GM20000 (cell line): ENCODE measurements around the gene CDC5L.

Source experiments
- DNase-seq: peaks from one replicate; pipeline ENCODE4 v3.0.0; 2012; ENCODE audit warnings: low spot score
- TF ChIP-seq, protein P1 (sequence below): IDR thresholded peaks from 2 replicates; pipeline ENCODE4 v1.5.1; 2012; ENCODE audit warnings: mild to moderate bottlenecking, control low read depth; ENCODE audit errors: extremely low read depth, missing control alignments

CDC5L gene

DNA sequence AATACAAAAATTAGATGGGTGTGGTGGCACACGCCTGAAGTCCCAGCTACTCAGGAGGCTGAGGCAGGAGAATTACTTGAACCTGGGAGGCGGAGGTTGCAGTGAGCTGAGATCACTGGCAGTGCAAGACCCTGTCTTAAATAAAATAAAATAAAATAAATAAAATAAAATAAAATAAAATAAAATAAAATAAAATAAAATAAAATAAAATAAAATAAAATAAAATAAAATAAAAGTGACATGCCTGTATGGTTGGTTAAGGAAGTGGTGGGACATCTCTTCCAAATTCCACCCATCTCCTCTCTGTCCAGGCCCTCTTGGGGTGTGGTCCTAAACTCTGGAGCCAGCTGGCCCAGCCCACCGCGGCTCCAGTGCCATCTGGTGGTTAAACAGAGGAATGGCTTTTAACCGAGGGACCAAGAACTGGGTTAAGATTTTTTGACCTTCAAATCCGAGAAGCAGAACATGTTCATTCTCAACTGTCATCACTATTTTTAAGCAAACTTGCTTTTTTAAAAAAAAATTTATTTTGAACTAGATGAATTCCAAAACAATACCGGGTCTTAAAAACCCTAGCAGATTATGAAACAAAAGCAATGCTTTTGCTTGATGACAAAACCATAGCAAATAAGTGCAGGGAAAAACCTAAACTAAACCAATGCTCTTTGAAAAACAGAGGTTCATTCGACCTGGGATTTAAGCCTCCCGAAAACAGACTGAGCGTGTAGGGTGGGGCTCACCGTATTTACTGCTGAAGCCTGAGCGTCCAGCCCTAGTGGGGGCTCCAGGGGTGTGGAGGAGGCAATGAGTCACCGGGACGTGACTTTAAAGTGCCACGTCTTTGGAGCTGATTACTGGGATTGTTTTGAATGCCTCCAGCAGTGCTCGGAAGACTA is 68.8 kb downstream of the CDC5L start:
- peak; percentile 71 for DNase-seq
- TF ChIP-seq, protein P1, sequence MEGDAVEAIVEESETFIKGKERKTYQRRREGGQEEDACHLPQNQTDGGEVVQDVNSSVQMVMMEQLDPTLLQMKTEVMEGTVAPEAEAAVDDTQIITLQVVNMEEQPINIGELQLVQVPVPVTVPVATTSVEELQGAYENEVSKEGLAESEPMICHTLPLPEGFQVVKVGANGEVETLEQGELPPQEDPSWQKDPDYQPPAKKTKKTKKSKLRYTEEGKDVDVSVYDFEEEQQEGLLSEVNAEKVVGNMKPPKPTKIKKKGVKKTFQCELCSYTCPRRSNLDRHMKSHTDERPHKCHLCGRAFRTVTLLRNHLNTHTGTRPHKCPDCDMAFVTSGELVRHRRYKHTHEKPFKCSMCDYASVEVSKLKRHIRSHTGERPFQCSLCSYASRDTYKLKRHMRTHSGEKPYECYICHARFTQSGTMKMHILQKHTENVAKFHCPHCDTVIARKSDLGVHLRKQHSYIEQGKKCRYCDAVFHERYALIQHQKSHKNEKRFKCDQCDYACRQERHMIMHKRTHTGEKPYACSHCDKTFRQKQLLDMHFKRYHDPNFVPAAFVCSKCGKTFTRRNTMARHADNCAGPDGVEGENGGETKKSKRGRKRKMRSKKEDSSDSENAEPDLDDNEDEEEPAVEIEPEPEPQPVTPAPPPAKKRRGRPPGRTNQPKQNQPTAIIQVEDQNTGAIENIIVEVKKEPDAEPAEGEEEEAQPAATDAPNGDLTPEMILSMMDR, result peak; percentile 70

DNA sequence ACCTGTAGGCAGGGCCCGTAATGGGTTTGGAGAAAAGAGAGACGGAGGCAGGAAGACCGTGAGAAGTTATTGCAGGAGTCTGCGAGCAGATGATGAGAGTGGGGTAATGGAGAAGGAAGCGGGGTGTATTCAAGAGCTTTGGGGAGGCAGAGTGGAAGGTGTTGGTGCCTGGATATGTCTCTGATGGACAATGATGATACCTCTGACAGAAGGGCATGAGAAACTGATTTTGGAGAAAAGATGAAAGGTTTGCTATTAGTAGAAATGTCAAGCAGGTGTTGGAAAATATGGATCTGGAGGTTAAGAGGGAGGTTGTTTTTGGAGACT is 69.4 kb downstream of the CDC5L start:
- no peak for DNase-seq
- TF ChIP-seq, protein P1, result no peak

DNA sequence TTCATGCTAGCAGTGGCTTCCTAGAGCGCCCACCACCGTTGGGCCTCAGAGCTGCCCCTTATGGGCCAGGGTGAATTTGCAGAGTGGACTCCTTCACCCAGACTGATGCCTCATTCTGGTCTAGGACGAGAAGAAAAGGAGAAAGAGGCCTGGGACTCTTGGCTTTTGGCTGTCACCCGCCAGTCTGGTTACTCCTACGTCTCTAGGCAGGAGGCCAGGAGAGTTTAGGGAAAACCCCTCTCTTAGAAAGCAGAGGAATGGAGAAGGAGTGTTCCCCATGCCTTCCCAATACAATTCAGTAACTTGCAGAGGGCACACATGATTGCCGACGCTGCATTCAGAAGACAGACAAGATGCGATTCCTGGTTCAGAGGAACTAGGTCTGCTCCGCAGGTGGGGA is 70.1 kb downstream of the CDC5L start:
- no peak for DNase-seq
- TF ChIP-seq, protein P1, result no peak

DNA sequence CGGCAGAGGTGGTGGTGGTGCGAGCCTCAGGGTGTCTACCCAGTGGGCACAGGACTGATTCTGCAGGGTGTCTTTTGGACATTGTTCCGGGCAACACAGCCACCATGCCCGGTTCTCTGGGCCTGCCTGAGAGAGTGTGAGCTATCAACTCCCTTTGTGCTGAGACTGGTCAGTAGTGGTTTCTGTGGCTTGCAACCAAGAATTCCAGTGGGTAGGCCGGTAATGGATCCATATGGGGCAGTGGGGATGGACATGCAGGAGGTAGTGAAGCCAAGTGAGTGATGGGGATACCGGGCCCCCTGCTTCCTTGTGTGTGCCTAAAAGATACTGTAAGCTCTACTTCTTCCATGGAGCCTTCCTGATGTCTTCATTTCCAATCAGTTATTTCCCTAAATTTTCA is 71.0 kb downstream of the CDC5L start:
- TF ChIP-seq, protein P1, result no peak
- no peak for DNase-seq

DNA sequence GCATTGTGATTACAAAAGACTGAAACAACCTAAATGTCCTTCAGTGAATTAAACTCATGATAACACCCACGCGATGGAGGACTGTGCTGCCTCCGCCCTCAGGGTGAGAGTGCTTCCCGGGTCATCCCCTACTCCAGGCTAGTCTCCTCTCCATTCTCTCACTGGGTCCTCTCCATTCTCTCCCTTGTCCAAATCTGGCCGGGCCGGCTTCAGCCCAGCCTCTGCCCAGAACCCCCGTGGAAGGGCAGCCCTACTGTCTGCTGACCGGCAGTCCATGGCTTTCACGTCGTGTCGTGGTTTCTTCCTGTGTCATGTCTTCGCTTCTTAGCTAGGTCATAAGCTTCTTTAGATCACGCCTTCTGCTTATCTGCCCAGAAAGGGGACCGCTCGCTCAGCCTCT is 74.8 kb downstream of the CDC5L start:
- DNase-seq, result no peak
- TF ChIP-seq, protein P1, result no peak

DNA sequence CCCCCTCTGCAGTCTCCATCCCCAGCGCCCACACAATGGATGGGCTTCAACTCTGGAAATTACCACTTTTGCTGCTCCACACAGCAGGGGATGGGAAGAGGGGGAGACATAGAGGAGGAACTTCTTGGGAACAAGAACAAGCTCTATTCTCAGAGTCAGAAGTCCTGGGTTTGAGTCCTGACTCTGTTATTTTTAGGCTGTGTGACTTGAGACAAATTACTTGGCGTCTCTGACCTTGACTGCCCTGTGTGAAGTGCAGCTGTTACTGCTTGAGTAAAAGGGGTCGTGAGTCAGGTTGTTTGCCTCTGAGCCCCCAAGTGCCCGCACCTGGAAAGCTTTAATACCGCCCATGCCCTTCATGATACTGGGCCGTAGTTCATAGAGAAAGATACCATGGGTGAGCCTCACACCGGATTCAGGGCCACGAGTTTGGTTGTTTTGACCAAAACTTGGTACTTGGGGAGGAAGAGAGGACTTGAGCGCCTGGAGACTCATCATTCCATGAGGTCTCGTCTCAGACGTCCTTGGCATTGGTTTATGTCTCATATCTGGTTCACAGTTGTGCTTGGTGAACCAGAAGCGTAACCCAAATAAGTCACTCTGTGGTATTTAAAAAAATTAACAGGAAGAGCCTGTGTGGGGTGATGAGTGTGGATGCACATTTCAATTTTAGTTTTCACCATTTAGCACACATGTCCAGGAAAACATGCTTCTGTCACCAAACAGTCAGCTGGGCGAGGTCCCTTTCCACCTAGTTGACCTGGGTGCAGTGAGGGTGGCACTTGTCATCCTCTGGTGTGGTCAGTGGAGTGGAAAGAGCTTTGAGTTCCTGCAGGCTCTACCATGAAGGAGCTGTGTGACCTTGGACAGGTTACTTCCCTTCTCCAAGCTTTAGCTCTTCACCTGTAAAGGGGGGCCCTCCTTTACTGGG is 75.6 kb downstream of the CDC5L start:
- TF ChIP-seq, protein P1, result no peak
- DNase-seq, result no peak
